Body of pancreas (tissue), 4 donors: ENCODE data around the gene PTPRD.
"Not testable (repeated sequence)": the region's sequence is repeated elsewhere in the genome, so short reads cannot be mapped to it uniquely, and the experiment has no call there.

Source experiments
- POLR2A ChIP-seq, 3 donors: fragments of 450-650 bp; IDR thresholded peaks; one replicate each; pipeline ENCODE4 v1.6.1; 2016; ENCODE audit warnings: antibody characterized with exemption in 3 of 3, mild to moderate bottlenecking in 2 of 3
- TF ChIP-seq, protein P1 (sequence below), 7 experiments: fragments of 450-650 bp in 4 of 7; fragments of 200-600 bp in 3 of 7; sonication (generic) in 3 of 7; IDR thresholded peaks; one replicate each; pipeline ENCODE4 v1.5.1; 2016 to 2019; ENCODE audit warnings: antibody characterized with exemption in 7 of 7

DNA sequence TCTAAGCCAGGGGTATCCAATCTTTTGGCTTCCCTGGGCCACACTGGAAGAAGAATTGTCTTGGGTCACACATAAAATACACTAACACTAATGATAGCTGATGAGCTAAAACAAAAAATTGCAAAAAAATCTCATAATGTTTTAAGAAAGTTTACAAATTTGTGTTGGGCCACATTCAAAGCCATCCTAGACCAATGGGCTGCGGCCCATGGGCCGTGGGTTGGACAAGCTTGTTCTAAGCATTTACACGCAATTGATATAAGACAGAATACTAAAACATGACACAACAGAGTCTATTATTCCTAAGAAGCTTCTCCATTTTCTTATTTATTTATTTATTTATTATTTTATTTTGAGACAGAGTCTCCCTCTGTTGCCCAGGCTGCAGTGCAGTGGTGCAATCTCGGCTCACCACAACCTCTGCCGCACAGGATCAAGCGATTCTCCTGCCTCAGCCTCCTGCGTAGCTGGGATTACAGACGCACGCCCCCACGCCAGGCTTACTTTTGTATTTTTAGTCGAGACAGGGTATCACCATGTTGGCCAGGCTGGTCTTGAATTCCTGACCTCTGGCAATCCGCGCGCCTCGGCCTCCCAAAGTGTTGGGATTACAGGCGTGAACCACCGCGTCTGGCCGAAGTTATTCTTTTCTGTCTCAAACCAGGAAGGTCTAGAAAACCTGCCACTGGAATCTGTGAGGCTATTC is 1692.2 kb downstream of the PTPRD start:
- TF ChIP-seq, protein P1, sequence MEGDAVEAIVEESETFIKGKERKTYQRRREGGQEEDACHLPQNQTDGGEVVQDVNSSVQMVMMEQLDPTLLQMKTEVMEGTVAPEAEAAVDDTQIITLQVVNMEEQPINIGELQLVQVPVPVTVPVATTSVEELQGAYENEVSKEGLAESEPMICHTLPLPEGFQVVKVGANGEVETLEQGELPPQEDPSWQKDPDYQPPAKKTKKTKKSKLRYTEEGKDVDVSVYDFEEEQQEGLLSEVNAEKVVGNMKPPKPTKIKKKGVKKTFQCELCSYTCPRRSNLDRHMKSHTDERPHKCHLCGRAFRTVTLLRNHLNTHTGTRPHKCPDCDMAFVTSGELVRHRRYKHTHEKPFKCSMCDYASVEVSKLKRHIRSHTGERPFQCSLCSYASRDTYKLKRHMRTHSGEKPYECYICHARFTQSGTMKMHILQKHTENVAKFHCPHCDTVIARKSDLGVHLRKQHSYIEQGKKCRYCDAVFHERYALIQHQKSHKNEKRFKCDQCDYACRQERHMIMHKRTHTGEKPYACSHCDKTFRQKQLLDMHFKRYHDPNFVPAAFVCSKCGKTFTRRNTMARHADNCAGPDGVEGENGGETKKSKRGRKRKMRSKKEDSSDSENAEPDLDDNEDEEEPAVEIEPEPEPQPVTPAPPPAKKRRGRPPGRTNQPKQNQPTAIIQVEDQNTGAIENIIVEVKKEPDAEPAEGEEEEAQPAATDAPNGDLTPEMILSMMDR (IDR thresholded peaks at IDR 0.05), result not testable (repeated sequence)
- not testable (repeated sequence) for TF ChIP-seq POLR2A (IDR thresholded peaks at IDR 0.05)
